DND-41 (cell line): ENCODE measurements around the gene SMARCAL1.

Source experiments
- ATAC-seq: fragments of 200-7000 bp; cut with Tn5 transposase; 3 replicates; pipeline ENCODE4 v1.9.1; 2021; ENCODE audit warnings: low read depth; ENCODE audit not compliant: insufficient read depth
- DNase-seq: peaks from one replicate; pipeline ENCODE4 v3.0.0-alpha.2; 2020
- H2AFZ ChIP-seq: 2 replicates; pipeline ENCODE4 v1.6.0; 2012; ENCODE audit warnings: low read depth, low read length
- H3K27ac ChIP-seq: 2 replicates; pipeline ENCODE4 v1.5.1; 2012; ENCODE audit warnings: low read length, inconsistent platforms
- H3K27me3 ChIP-seq: fragments of 200-600 bp; sonication (generic); 2 replicates; pipeline ENCODE4 v1.6.0; 2012; ENCODE audit warnings: low read length, mild to moderate bottlenecking, inconsistent platforms; ENCODE audit not compliant: insufficient read depth, poor library complexity
- H3K36me3 ChIP-seq: 2 replicates; pipeline ENCODE4 v1.5.1; 2012; ENCODE audit warnings: low read length, inconsistent platforms; ENCODE audit not compliant: insufficient read depth
- H3K4me1 ChIP-seq: 2 replicates; pipeline ENCODE4 v1.5.1; 2012; ENCODE audit warnings: mild to moderate bottlenecking, low read length; ENCODE audit not compliant: insufficient read depth
- H3K4me2 ChIP-seq: 2 replicates; pipeline ENCODE4 v1.6.0; 2012; ENCODE audit warnings: mild to moderate bottlenecking, moderate library complexity, low read length, inconsistent platforms; ENCODE audit not compliant: insufficient read depth
- H3K4me3 ChIP-seq, 2 experiments: fragments of 200-600 bp in 1 of 2; shearing (Covaris generic) in 1 of 2; 2 replicates each; pipeline ENCODE4 v1.5.1; 2012 to 2016; ENCODE audit warnings: inconsistent platforms in 2 of 2, low read length in 2 of 2, mild to moderate bottlenecking in 2 of 2, low read depth in 1 of 2, moderate library complexity in 1 of 2
- H3K79me2 ChIP-seq: 2 replicates; pipeline ENCODE4 v1.6.0; 2012; ENCODE audit warnings: low read length, inconsistent platforms; ENCODE audit not compliant: insufficient read depth
- H3K9ac ChIP-seq: 2 replicates; pipeline ENCODE4 v1.6.0; 2012; ENCODE audit warnings: low read depth, mild to moderate bottlenecking, inconsistent platforms, low read length, moderate library complexity
- H3K9me3 ChIP-seq: 2 replicates; pipeline ENCODE4 v1.5.1; 2012; ENCODE audit warnings: low read length, moderate library complexity, mild to moderate bottlenecking, inconsistent platforms; ENCODE audit not compliant: insufficient read depth, severe bottlenecking
- H4K20me1 ChIP-seq: 2 replicates; pipeline ENCODE4 v1.6.0; 2012; ENCODE audit warnings: low read length; ENCODE audit not compliant: insufficient read depth
- EZH2 ChIP-seq: IDR thresholded peaks from 3 replicates; pipeline ENCODE4 v1.6.1; 2012; ENCODE audit warnings: borderline replicate concordance, low read depth, mild to moderate bottlenecking, moderate library complexity, low read length, inconsistent platforms; ENCODE audit not compliant: severe bottlenecking
- TF ChIP-seq, protein P1 (sequence below): IDR thresholded peaks from 2 replicates; pipeline ENCODE4 v1.5.1; 2012; ENCODE audit warnings: borderline replicate concordance, low read length, moderate library complexity, mild to moderate bottlenecking; ENCODE audit not compliant: poor library complexity, severe bottlenecking; ENCODE audit errors: extremely low read depth

The SMARCAL1 gene

DNA sequence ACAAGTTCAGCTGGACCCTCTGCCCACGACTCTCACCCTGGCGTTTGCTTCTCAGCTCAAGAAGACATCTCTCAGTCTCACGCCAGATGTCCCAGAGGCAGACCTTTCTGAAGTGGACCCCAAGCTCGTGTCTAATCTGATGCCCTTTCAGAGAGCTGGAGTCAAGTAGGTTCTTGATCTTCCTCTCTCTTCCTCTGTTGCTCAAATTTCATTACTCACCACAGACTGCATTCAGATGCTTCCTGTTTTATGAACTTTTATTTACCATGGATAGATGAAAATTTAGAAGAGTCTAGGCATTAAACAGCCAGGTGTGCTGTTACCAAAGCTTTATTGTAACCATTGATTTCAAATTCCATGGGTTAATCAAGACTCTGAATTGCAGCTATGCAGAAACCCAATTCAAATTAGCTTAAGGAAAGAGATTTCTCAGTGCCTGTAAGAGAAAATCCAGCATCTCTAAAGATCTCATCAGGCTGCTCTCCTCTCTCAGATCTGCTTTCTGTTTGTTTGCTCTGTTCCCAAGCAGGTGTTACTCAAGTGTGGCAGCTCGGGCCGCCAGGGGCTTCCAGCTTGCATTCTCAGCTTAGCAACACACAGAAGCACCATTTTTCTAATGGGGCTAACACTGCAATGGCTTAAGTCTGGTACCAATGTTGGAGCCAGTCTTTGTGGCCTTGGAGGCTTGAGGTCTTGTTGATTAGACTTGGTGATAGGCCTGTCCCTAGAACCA is 16.5 kb downstream of the SMARCAL1 start:
- DNase-seq (no peak), ATAC-seq (no peak)
- H3K27me3 ChIP-seq, result no peaks in the 10 kb centered on the region
- no peak overlapping the region for H2AFZ ChIP-seq
- H3K27ac ChIP-seq, result no peak overlapping the region
- TF ChIP-seq, protein P1, sequence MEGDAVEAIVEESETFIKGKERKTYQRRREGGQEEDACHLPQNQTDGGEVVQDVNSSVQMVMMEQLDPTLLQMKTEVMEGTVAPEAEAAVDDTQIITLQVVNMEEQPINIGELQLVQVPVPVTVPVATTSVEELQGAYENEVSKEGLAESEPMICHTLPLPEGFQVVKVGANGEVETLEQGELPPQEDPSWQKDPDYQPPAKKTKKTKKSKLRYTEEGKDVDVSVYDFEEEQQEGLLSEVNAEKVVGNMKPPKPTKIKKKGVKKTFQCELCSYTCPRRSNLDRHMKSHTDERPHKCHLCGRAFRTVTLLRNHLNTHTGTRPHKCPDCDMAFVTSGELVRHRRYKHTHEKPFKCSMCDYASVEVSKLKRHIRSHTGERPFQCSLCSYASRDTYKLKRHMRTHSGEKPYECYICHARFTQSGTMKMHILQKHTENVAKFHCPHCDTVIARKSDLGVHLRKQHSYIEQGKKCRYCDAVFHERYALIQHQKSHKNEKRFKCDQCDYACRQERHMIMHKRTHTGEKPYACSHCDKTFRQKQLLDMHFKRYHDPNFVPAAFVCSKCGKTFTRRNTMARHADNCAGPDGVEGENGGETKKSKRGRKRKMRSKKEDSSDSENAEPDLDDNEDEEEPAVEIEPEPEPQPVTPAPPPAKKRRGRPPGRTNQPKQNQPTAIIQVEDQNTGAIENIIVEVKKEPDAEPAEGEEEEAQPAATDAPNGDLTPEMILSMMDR, result no peak
- TF ChIP-seq EZH2, result no peak
- H4K20me1 ChIP-seq, result no peaks in the 10 kb centered on the region
- H3K4me1 ChIP-seq, result no peaks in the 10 kb centered on the region
- H3K79me2 ChIP-seq, result no peaks in the 10 kb centered on the region
- H3K9ac ChIP-seq, result no peak overlapping the region
- H3K4me3 ChIP-seq, result no peak overlapping the region
- H3K4me2 ChIP-seq, result no peak overlapping the region
- peaks cover 16% of the 10 kb centered on the region for H3K9me3 ChIP-seq
- peaks cover 78% of the 10 kb centered on the region for H3K36me3 ChIP-seq

DNA sequence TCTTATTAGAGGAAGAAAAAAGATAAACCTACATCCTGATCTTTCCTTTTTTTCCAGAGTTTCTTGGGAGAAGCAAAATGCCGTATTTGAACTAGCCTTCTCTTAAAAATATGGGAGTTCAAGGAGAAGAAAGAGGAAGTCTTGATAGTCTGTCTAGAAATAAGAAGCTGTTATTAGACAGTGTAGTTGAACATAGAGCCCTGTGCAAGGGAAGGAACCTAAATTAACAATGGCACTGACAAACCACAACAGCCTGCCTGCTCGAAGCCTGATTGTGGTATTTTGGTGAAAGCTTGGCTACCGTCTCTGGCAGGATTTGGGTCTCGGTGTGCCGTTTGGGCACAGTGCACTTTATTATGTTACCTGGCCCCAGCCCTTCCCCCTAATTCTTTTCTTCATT is 17.1 kb downstream of the SMARCAL1 start:
- no peak overlapping the region for H3K27ac ChIP-seq
- peaks cover 10% of the 10 kb centered on the region for H3K9me3 ChIP-seq
- H2AFZ ChIP-seq, result no peak overlapping the region
- H4K20me1 ChIP-seq, result no peaks in the 10 kb centered on the region
- H3K4me3 ChIP-seq, result no peak overlapping the region
- H3K27me3 ChIP-seq, result no peaks in the 10 kb centered on the region
- H3K4me1 ChIP-seq, result no peaks in the 10 kb centered on the region
- ATAC-seq (no peak), DNase-seq (no peak)
- H3K36me3 ChIP-seq, result peaks cover 77% of the 10 kb centered on the region
- no peak overlapping the region for H3K9ac ChIP-seq
- H3K4me2 ChIP-seq, result no peak overlapping the region
- no peaks in the 10 kb centered on the region for H3K79me2 ChIP-seq
- TF ChIP-seq EZH2, result no peak
- TF ChIP-seq, protein P1, result no peak

DNA sequence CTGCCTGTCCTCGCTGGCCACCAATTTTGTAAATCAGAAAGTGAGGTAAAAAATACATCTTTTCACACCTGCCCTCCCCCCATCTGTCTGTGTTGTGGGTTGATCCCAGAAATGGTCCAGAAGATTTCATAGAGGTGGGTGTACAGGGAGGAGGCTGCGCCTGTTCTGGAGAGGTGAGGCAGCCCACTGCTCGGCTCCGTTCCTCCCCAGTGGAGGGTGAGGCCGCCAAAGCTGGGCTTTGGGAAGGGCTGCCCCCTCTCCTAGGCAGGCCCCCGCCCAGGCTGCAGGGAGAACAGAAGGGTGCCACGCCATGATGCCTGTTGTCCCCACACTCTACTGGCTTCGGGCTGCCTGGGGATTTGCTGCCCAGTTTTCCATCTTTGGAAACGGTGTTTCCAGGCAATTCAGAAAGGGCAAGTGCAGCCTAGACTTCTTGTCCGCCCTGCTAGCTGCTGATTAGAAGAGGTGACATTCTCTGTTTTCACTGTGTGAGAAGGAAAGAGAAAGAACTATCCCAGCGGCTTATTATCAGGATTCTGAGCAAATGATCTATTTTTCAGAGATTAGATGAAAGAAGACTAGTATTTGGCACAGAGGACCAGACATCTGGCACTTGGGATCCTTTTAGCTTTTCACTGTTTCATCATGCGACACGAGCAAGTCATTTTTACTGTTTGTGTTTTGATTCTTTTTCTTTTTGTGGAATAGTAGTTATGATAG is 18.7 kb downstream of the SMARCAL1 start:
- Histone ChIP-seq H3K36me3 (peaks cover 75% of the 10 kb centered on the region), H3K4me1 (no peaks in the 10 kb centered on the region), H4K20me1 (no peaks in the 10 kb centered on the region), H3K9me3 (no peaks in the 10 kb centered on the region), H3K9ac (no peak overlapping the region), H3K27ac (no peak overlapping the region), H3K79me2 (no peaks in the 10 kb centered on the region), H2AFZ (no peak overlapping the region), H3K4me3 (no peak overlapping the region), H3K27me3 (no peaks in the 10 kb centered on the region), H3K4me2 (no peak overlapping the region)
- TF ChIP-seq, protein P1, result no peak
- no peak for TF ChIP-seq EZH2
- no peak for ATAC-seq
- no peak for DNase-seq
